Measurements from ENCODE around the gene MAD1L1.

- TF ChIP-seq CTCF (IDR thresholded peaks at IDR 0.05) (no peak), ATF1 (CRISPR knock-in tag; IDR thresholded peaks at IDR 0.05) (no peak), IRF2 (CRISPR knock-in tag; IDR thresholded peaks at IDR 0.05; ENCODE audit: borderline replicate concordance, low read depth) (no peak), ZNF138 (CRISPR knock-in tag; conservative IDR thresholded peaks at IDR 0.05) (no peak), TEAD1 (CRISPR knock-in tag; IDR thresholded peaks at IDR 0.05) (no peak), ZNF121 (CRISPR knock-in tag; IDR thresholded peaks at IDR 0.05) (no peak), SMAD3 (CRISPR knock-in tag; IDR thresholded peaks at IDR 0.05; ENCODE audit: borderline replicate concordance) (no peak), SMAD4 (CRISPR knock-in tag; IDR thresholded peaks at IDR 0.05) (no peak), JUN (CRISPR knock-in tag; IDR thresholded peaks at IDR 0.05) (no peak), CREB1 (CRISPR knock-in tag; IDR thresholded peaks at IDR 0.05) (no peak), ETV6 (CRISPR knock-in tag; IDR thresholded peaks at IDR 0.05) (no peak), ZNF396 (CRISPR knock-in tag; IDR thresholded peaks at IDR 0.05; ENCODE audit: borderline replicate concordance) (no peak)
- TF ChIP-seq, protein P1, sequence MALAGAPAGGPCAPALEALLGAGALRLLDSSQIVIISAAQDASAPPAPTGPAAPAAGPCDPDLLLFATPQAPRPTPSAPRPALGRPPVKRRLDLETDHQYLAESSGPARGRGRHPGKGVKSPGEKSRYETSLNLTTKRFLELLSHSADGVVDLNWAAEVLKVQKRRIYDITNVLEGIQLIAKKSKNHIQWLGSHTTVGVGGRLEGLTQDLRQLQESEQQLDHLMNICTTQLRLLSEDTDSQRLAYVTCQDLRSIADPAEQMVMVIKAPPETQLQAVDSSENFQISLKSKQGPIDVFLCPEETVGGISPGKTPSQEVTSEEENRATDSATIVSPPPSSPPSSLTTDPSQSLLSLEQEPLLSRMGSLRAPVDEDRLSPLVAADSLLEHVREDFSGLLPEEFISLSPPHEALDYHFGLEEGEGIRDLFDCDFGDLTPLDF (CRISPR knock-in tag; IDR thresholded peaks at IDR 0.05): no peak
- TF ChIP-seq, protein P2, sequence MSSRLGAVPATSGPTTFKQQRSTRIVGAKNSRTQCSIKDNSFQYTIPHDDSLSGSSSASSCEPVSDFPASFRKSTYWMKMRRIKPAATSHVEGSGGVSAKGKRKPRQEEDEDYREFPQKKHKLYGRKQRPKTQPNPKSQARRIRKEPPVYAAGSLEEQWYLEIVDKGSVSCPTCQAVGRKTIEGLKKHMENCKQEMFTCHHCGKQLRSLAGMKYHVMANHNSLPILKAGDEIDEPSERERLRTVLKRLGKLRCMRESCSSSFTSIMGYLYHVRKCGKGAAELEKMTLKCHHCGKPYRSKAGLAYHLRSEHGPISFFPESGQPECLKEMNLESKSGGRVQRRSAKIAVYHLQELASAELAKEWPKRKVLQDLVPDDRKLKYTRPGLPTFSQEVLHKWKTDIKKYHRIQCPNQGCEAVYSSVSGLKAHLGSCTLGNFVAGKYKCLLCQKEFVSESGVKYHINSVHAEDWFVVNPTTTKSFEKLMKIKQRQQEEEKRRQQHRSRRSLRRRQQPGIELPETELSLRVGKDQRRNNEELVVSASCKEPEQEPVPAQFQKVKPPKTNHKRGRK (CRISPR knock-in tag; IDR thresholded peaks at IDR 0.05; ENCODE audit: borderline replicate concordance): no peak
These were observed 66.0 kb downstream of the MAD1L1 start for GRCh38 chr7:2166625-2167280.
